Suppressor macrophage (primary cell): ENCODE measurements around the gene FHL3.
"Not testable (repeated sequence)": the region's sequence is repeated elsewhere in the genome, so short reads cannot be mapped to it uniquely, and the experiment has no call there.

Source experiments
- DNase-seq, 4 experiments: peaks; one replicate each; pipeline ENCODE4 v3.0.0-alpha.2; 2020 to 2022

The FHL3 gene

GRCh38 chr1:37987679-37988078, 17.6 kb downstream of the FHL3 start:
- no peak for DNase-seq

GRCh38 chr1:37983546-37983945, 21.8 kb downstream of the FHL3 start:
- DNase-seq, result no peak

- DNase-seq, result no peak
Observed at GRCh38 chr1:37978541-37978940, 26.8 kb downstream of the FHL3 start.

- peak; percentile 40 to 70 (median 50) for DNase-seq
Observed at GRCh38 chr1:37975083-37975482, 30.2 kb downstream of the FHL3 start.

- DNase-seq, result no peak
Observed at GRCh38 chr1:37974567-37974966, 30.7 kb downstream of the FHL3 start.

GRCh38 chr1:37973684-37974083, 31.6 kb downstream of the FHL3 start:
- DNase-seq, result not testable (repeated sequence)

- DNase-seq, result no peak
Observed at GRCh38 chr1:37965301-37965700, 40.0 kb downstream of the FHL3 start.

- not testable (repeated sequence) for DNase-seq
Observed at GRCh38 chr1:37964106-37964505, 41.2 kb downstream of the FHL3 start.

- DNase-seq, result no peak
Observed at GRCh38 chr1:37958690-37959089, 46.6 kb downstream of the FHL3 start.

- no peak for DNase-seq
Observed at GRCh38 chr1:37955685-37956084, 49.6 kb downstream of the FHL3 start.

GRCh38 chr1:37954316-37954971, 50.9 kb downstream of the FHL3 start:
- DNase-seq, result no peak

- DNase-seq, result no peak
Observed at GRCh38 chr1:37952738-37953137, 52.6 kb downstream of the FHL3 start.

- no peak for DNase-seq
Observed at GRCh38 chr1:37951783-37952624, 53.3 kb downstream of the FHL3 start.

GRCh38 chr1:37951041-37951782, 54.1 kb downstream of the FHL3 start:
- peak in 2 of 4 experiments; percentile 14 to 29 for DNase-seq

- no peak for DNase-seq
Observed at GRCh38 chr1:37949524-37950152, 55.7 kb downstream of the FHL3 start.

GRCh38 chr1:37948841-37949240, 56.5 kb downstream of the FHL3 start:
- DNase-seq, result no peak

- DNase-seq, result peak in 2 of 4 experiments; percentile 17 to 25
Observed at GRCh38 chr1:37948166-37948565, 57.1 kb downstream of the FHL3 start.

- peak in 1 of 4 experiments; percentile 17 for DNase-seq
Observed at GRCh38 chr1:37947364-37947763, 58.0 kb downstream of the FHL3 start.
